HCT116 (cell line): ENCODE data around the gene CNTN4. TPM values are rescaled to one million over a fixed set of nuclear protein-coding genes. Genes with fewer than 3 reads are reported as not detected.

ENCODE experiments used
- ATAC-seq: fragments of 200-7000 bp; cut with Tn5 transposase; 2 replicates; pipeline ENCODE4 v1.9.1; 2020; ENCODE audit warnings: mild to moderate bottlenecking, moderate library complexity
- BruUV-seq: library from RNA; stranded (reverse); fragments of 400-500 nt; replicated peaks from 2 replicates; lab custom pipeline; 2021; lab: Mats Ljungman, UMichigan
- CTCF ChIA-PET: fragments of 300-600 bp; sonication (Branson Sonifier 250); formaldehyde crosslinking; loops from one replicate; lab custom pipeline; 2021; ENCODE audit warnings: antibody characterized with exemption; lab: Charles Lee
- POLR2A ChIA-PET: fragments of 300-600, 350-600 bp; sonication (Branson Sonifier 250); formaldehyde crosslinking; loops from one replicate; lab custom pipeline; 2021; ENCODE audit warnings: antibody characterized with exemption; lab: Charles Lee
- RAD21 ChIA-PET, 2 experiments: fragments of 300-600 bp; sonication (Branson Sonifier 250); formaldehyde crosslinking; loops; one replicate each; lab custom pipeline; 2023; ENCODE audit warnings: low total read pairs in 2 of 2; ENCODE audit not compliant: uncharacterized antibody in 2 of 2, unreplicated experiment in 2 of 2, low non-redundant PET in 1 of 2; lab: Charles Lee
- DNase-seq: peaks from one replicate; pipeline ENCODE4 v3.0.0-alpha.2; 2010; ENCODE audit warnings: low read depth, low spot score
- H2AFZ ChIP-seq: fragments of 200-600 bp; shearing (Covaris generic), sonication (generic); 2 replicates; pipeline ENCODE4 v1.6.1; 2017; ENCODE audit warnings: low read depth, mixed run types, mixed read lengths, antibody characterized with exemption, low read length; ENCODE audit not compliant: poor library complexity, severe bottlenecking
- H3K27ac ChIP-seq: 2 replicates; pipeline ENCODE4 v1.5.1; 2012; ENCODE audit warnings: low read depth, low read length
- H3K27me3 ChIP-seq: fragments of 200-600 bp; sonication (generic); 2 replicates; pipeline ENCODE4 v1.6.1; 2016; ENCODE audit warnings: mixed run types, low read length, mixed read lengths; ENCODE audit not compliant: insufficient read depth
- H3K36me3 ChIP-seq, 2 experiments: fragments of 200-500 bp in 1 of 2; fragments of 200-600 bp in 1 of 2; sonication (Bioruptor generic) in 1 of 2; sonication (generic) in 1 of 2; 2 replicates each; pipeline versions ENCODE4 v1.5.1 to v1.6.1; 2014 to 2016; ENCODE audit warnings: low read length in 2 of 2, inconsistent platforms in 1 of 2, mixed read lengths in 1 of 2, mixed run types in 1 of 2; ENCODE audit not compliant: insufficient read depth in 2 of 2, control insufficient read depth in 1 of 2
- H3K4me1 ChIP-seq, 2 experiments: fragments of 200-600 bp in 1 of 2; sonication (generic) in 1 of 2; 2 replicates each; pipeline versions ENCODE4 v1.5.1 to v1.6.1; 2012 to 2017; ENCODE audit warnings: low read length in 2 of 2, inconsistent platforms in 1 of 2, mild to moderate bottlenecking in 1 of 2, mixed read lengths in 1 of 2, mixed run types in 1 of 2, moderate library complexity in 1 of 2; ENCODE audit not compliant: insufficient read depth in 2 of 2, control insufficient read depth in 1 of 2
- H3K4me2 ChIP-seq: fragments of 200-600 bp; sonication (generic); 2 replicates; pipeline ENCODE4 v1.6.1; 2017; ENCODE audit warnings: mixed run types, low read length, mixed read lengths
- H3K4me3 ChIP-seq, 2 experiments: fragments of 200-600 bp in 1 of 2; sonication (generic) in 1 of 2; replicated peaks in 1 of 2; 2 replicates each; pipeline ENCODE4 v1.5.1; 2011 to 2016; ENCODE audit warnings: low read length in 2 of 2, control low read depth in 1 of 2, low read depth in 1 of 2, mild to moderate bottlenecking in 1 of 2, mixed read lengths in 1 of 2, mixed run types in 1 of 2
- H3K79me2 ChIP-seq: fragments of 200-600 bp; sonication (generic); 2 replicates; pipeline ENCODE4 v1.6.1; 2017; ENCODE audit warnings: mild to moderate bottlenecking, mixed run types, low read length, moderate library complexity, mixed read lengths; ENCODE audit not compliant: insufficient read depth
- H3K9ac ChIP-seq: fragments of 200-600 bp; sonication (generic); 2 replicates; pipeline ENCODE4 v1.6.1; 2016; ENCODE audit warnings: low read length, mixed read lengths
- H3K9me2 ChIP-seq: fragments of 200-600 bp; sonication (generic), shearing (Covaris generic); 2 replicates; pipeline ENCODE4 v1.6.1; 2017; ENCODE audit warnings: mixed run types, mild to moderate bottlenecking, moderate library complexity; ENCODE audit not compliant: insufficient read depth
- H3K9me3 ChIP-seq, 2 experiments: fragments of 200-500 bp in 1 of 2; fragments of 200-600 bp in 1 of 2; sonication (Bioruptor generic) in 1 of 2; sonication (generic) in 1 of 2; 2 replicates each; pipeline ENCODE4 v1.6.1; 2014 to 2017; ENCODE audit warnings: low read length in 2 of 2, mixed read lengths in 2 of 2, inconsistent platforms in 1 of 2, low read depth in 1 of 2, mild to moderate bottlenecking in 1 of 2, mixed run types in 1 of 2, moderate library complexity in 1 of 2; ENCODE audit not compliant: control insufficient read depth in 1 of 2, insufficient read depth in 1 of 2
- H4K20me1 ChIP-seq: fragments of 200-600 bp; sonication (generic), shearing (Covaris generic); 2 replicates; pipeline ENCODE4 v1.6.1; 2017; ENCODE audit warnings: mixed run types, mild to moderate bottlenecking, moderate library complexity; ENCODE audit not compliant: insufficient read depth
- EZH2phosphoT487 ChIP-seq: fragments of 200-600 bp; IDR thresholded peaks from 2 replicates; pipeline ENCODE4 v1.6.1; 2018; ENCODE audit warnings: antibody characterized with exemption, borderline replicate concordance
- POLR2AphosphoS5 ChIP-seq: IDR thresholded peaks from 2 replicates; pipeline ENCODE4 v1.6.1; 2011; ENCODE audit warnings: mild to moderate bottlenecking, low read depth, low read length, moderate library complexity
- RAD21 ChIP-seq: IDR thresholded peaks from 2 replicates; pipeline ENCODE4 v1.6.1; 2012; ENCODE audit warnings: low read depth, mild to moderate bottlenecking
- SIN3A ChIP-seq: IDR thresholded peaks from 2 replicates; pipeline ENCODE4 v1.6.1; 2012; ENCODE audit warnings: low read depth
- SRF ChIP-seq: IDR thresholded peaks from 2 replicates; pipeline ENCODE4 v1.6.1; 2012; ENCODE audit warnings: low read depth
- ZFX ChIP-seq: fragments of 450-650 bp; IDR thresholded peaks from 2 replicates; pipeline ENCODE4 v1.6.1; 2017
- intact Hi-C: fragments of 100-400 bp; cut with micrococcal nuclease; formaldehyde crosslinking; loops from 2 replicates; pipeline ENCODE4 v1.10.0; 2022
- total RNA-seq: library from RNA; stranded (reverse); gene quantifications from one replicate; pipeline ENCODE4 v1.2.1, GENCODE V29; 2021; ENCODE audit not compliant: unreplicated experiment
- TF ChIP-seq, protein P1 (sequence below), 3 experiments: fragments of 200-600 bp in 1 of 3; sonication (generic) in 1 of 3; IDR thresholded peaks in 2 of 3; conservative IDR thresholded peaks in 1 of 3; 2 replicates each; pipeline ENCODE4 v1.5.1; 2012 to 2017; ENCODE audit warnings: low read depth in 2 of 3, low read length in 2 of 3, antibody characterized with exemption in 1 of 3, borderline replicate concordance in 1 of 3, control low read depth in 1 of 3, mild to moderate bottlenecking in 1 of 3, mixed read lengths in 1 of 3, mixed run types in 1 of 3, moderate library complexity in 1 of 3; ENCODE audit not compliant: insufficient read depth in 1 of 3
- TF ChIP-seq, protein P2 (sequence below): IDR thresholded peaks from 2 replicates; pipeline ENCODE4 v1.6.1; 2012
- TF ChIP-seq, protein P3 (sequence below): IDR thresholded peaks from 2 replicates; pipeline ENCODE4 v1.6.1; 2012; ENCODE audit warnings: low read depth

CNTN4 gene
- total RNA-seq, 1 experiment from 2014 or later, result not detected

DNA sequence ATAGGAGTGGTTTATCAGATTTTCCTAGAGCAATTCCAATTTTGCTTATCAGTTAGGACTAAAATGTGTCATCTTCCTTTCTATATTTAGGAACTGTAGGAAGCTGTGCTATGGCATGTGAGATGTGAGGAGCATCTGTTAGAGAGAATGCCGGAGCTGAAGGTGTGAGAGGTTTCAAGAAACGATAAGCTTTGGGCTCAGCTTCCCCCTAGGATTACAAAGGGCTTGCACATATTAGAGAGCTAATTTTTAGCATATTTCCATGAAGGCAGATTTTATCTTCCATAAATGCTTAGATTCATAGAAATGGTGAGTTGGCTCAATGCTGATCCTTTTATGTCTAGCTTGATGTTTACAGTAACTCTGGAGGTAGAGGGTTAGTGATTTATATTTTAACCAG is 120.2 kb downstream of the CNTN4 start:
- H3K9me2 ChIP-seq, result no peaks in the 10 kb centered on the region
- H3K79me2 ChIP-seq, result no peaks in the 10 kb centered on the region
- intact Hi-C loops, result no loop called here
- ATAC-seq (no peak), DNase-seq (no peak)
- no peak overlapping the region for H3K4me2 ChIP-seq
- no peaks in the 10 kb centered on the region for H3K4me1 ChIP-seq
- BruUV-seq, result no TSS peak
- no peak overlapping the region for H2AFZ ChIP-seq
- ChIA-PET POLR2A (no interaction called here), RAD21 (no interaction called here), CTCF (no interaction called here)
- no peaks in the 10 kb centered on the region for H3K36me3 ChIP-seq
- peaks cover 0 to 26% of the 10 kb centered on the region in 2 experiments; a peak in 2 of 4 replicates for H3K9me3 ChIP-seq
- H3K27me3 ChIP-seq, result no peaks in the 10 kb centered on the region
- no peaks in the 10 kb centered on the region for H4K20me1 ChIP-seq
- H3K4me3 ChIP-seq, result no peak overlapping the region
- H3K27ac ChIP-seq, result no peak overlapping the region
- H3K9ac ChIP-seq, result no peak overlapping the region
- TF ChIP-seq EZH2phosphoT487, result no peak
- no peak for TF ChIP-seq POLR2AphosphoS5
- TF ChIP-seq SRF, result no peak
- no peak for TF ChIP-seq RAD21
- TF ChIP-seq ZFX, result no peak
- TF ChIP-seq, protein P1, sequence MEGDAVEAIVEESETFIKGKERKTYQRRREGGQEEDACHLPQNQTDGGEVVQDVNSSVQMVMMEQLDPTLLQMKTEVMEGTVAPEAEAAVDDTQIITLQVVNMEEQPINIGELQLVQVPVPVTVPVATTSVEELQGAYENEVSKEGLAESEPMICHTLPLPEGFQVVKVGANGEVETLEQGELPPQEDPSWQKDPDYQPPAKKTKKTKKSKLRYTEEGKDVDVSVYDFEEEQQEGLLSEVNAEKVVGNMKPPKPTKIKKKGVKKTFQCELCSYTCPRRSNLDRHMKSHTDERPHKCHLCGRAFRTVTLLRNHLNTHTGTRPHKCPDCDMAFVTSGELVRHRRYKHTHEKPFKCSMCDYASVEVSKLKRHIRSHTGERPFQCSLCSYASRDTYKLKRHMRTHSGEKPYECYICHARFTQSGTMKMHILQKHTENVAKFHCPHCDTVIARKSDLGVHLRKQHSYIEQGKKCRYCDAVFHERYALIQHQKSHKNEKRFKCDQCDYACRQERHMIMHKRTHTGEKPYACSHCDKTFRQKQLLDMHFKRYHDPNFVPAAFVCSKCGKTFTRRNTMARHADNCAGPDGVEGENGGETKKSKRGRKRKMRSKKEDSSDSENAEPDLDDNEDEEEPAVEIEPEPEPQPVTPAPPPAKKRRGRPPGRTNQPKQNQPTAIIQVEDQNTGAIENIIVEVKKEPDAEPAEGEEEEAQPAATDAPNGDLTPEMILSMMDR (IDR thresholded peaks at IDR 0.05 in 2 of 3, conservative IDR thresholded peaks at IDR 0.05 in 1 of 3; ENCODE audit: borderline replicate concordance in 1 of 3, insufficient read depth in 1 of 3, low read depth in 2 of 3, low read length in 2 of 3), result no peak
- TF ChIP-seq, protein P2, sequence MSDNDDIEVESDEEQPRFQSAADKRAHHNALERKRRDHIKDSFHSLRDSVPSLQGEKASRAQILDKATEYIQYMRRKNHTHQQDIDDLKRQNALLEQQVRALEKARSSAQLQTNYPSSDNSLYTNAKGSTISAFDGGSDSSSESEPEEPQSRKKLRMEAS, result no peak
- TF ChIP-seq, protein P3, sequence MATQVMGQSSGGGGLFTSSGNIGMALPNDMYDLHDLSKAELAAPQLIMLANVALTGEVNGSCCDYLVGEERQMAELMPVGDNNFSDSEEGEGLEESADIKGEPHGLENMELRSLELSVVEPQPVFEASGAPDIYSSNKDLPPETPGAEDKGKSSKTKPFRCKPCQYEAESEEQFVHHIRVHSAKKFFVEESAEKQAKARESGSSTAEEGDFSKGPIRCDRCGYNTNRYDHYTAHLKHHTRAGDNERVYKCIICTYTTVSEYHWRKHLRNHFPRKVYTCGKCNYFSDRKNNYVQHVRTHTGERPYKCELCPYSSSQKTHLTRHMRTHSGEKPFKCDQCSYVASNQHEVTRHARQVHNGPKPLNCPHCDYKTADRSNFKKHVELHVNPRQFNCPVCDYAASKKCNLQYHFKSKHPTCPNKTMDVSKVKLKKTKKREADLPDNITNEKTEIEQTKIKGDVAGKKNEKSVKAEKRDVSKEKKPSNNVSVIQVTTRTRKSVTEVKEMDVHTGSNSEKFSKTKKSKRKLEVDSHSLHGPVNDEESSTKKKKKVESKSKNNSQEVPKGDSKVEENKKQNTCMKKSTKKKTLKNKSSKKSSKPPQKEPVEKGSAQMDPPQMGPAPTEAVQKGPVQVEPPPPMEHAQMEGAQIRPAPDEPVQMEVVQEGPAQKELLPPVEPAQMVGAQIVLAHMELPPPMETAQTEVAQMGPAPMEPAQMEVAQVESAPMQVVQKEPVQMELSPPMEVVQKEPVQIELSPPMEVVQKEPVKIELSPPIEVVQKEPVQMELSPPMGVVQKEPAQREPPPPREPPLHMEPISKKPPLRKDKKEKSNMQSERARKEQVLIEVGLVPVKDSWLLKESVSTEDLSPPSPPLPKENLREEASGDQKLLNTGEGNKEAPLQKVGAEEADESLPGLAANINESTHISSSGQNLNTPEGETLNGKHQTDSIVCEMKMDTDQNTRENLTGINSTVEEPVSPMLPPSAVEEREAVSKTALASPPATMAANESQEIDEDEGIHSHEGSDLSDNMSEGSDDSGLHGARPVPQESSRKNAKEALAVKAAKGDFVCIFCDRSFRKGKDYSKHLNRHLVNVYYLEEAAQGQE, result no peak
- TF ChIP-seq SIN3A, result no peak
